Neural progenitor cell (in vitro differentiated cells): ENCODE data around the gene TMEM217.

Experiments used
- CTCF ChIP-seq: fragments of 200-600 bp; sonication (generic); IDR thresholded peaks from 2 replicates; pipeline ENCODE4 v1.5.1; 2017; ENCODE audit warnings: antibody characterized with exemption, mild to moderate bottlenecking
- EZH2 ChIP-seq: fragments of 200-600 bp; sonication (generic); IDR thresholded peaks from 2 replicates; pipeline ENCODE4 v1.6.1; 2017; ENCODE audit warnings: antibody characterized with exemption, mild to moderate bottlenecking, moderate library complexity
- EZH2phosphoT487 ChIP-seq: fragments of 200-600 bp; sonication (generic); IDR thresholded peaks from 2 replicates; pipeline ENCODE4 v1.6.1; 2017; ENCODE audit warnings: antibody characterized with exemption

DNA sequence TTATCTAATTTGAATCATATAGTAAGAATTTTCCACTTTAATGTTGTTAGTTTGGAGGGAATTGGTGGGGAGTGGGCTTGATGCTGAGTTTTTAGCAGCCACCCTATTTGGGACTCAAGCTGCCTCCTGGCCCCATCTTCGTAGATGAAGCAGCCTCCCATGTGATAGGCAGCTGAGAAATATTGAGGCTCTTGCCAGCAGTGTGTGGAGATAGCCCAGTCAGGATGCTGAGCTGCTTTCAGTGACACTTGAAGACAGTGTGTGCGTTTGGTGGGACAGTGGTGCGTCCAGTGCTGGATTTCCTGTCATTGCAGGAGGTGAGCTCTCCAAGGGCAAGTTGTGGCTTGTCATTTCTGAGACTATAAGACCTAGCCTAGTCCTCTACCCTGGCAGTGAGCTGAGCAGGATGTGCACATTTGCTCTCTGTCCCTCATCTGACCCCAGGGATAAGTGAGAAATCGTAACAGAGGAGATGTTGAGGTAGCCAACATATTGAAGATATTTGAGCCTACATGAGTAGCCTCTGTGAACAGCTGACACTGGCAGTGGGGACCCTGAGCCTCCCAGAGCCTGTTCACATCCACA is 48.0 kb upstream of the TMEM217 start:
- TF ChIP-seq CTCF (no peak), EZH2phosphoT487 (no peak), EZH2 (no peak)
